ENCODE results near the gene PPP6R1.

PPP6R1 gene

GRCh38 chr19:55189403-55189835 lies 69.4 kb downstream of the PPP6R1 start:
- no peak for DNase-seq (ENCODE audit: low read depth in 2 of 3, low spot score in 1 of 3)

GRCh38 chr19:55188625-55189024 lies 70.2 kb downstream of the PPP6R1 start:
- no peak for DNase-seq (ENCODE audit: low read depth in 2 of 3, low spot score in 1 of 3)

- no peak for DNase-seq (ENCODE audit: low read depth in 2 of 3, low spot score in 1 of 3)
Observed at GRCh38 chr19:55186080-55186479, 72.7 kb downstream of the PPP6R1 start.

- DNase-seq (ENCODE audit: low read depth in 2 of 3, low spot score in 1 of 3) = no peak
Observed at GRCh38 chr19:55181740-55182139, 77.1 kb downstream of the PPP6R1 start.

All from stimulated activated CD4-positive, alpha-beta T cell treated with anti-CD3 and anti-CD28 coated beads, Interleukin-12 subunit alpha, Interleukin-12 subunit beta, amount 100 ng/mL, for 48 hours (primary cell).